Measurements from ENCODE around the gene FAM110D. TPM values are rescaled to one million over a fixed set of nuclear protein-coding genes. Genes with fewer than 3 reads are reported as not detected.
A peak's percentile ranks its signal among the peaks of the same experiment; 100 is the strongest.

FAM110D gene
- total and polyA plus RNA-seq, 2 of the 8 experiments (the other 6 are each of a cell fraction or from before 2014, with no cell fraction given), result 0.21 to 0.48 TPM

DNA sequence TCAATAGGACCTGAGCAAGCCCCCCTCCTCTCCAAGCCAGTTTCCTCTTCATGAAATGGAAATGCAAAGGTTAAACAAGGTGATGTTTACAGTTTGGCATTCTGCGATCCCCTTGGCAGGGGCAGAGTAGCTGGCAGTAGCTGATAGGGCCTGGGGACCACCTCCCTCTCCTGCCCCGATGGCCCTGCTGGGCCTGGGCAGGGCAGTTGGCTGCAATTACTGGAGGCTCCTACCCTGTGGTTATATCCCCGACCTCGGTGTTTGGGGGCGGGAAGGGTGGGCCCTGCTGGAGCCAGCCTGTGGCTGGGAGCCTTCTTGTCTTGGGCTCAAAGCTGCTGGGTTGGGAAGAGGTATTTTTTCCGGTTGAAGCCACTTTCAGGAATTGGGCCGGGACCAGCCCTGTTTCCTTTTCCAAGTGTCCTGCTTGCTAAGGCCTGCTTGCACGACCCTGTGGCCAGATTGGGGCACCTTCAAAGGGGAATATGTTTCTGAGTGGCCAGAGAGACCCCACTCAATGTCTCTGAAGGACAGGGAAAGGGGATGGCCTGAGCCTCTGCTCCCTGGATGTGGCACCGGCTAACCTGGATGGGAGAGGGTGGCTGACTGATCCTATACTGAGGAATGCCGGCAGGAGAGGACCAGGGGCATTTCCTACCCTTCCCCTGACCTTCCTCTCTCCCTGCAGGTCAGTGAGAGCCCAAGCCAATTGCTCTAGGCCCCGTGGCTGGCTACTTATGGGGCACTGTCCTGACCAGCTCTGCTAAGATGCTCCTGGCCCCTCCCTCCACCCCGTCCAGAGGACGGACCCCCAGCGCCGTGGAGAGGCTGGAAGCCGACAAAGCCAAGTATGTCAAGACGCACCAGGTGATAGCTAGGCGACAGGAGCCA lies 1.9 kb downstream of the FAM110D start:
- Histone ChIP-seq H3K23ac (ENCODE audit: insufficient read length) (no peak overlapping the region), H4K91ac (replicated peaks; ENCODE audit: insufficient read length, low read length) (peak overlapping the region; percentile 47), H3K27ac (ENCODE audit: low read depth, low read length) (no peak overlapping the region), H2AFZ (ENCODE audit: low read length) (peak overlapping the region; percentile 60; the same call in 1 of the 2 replicates), H3K14ac (ENCODE audit: insufficient read length) (no peak overlapping the region), H3K23me2 (ENCODE audit: low read depth, low read length) (peaks cover 11% of the 10 kb centered on the region; the same call in 1 of the 2 replicates), H4K20me1 (replicated peaks in 1 of 2; ENCODE audit: control insufficient read depth in 1 of 2, insufficient read depth in 2 of 2, low read length in 2 of 2) (peaks cover 8 to 11% of the 10 kb centered on the region in 2 experiments), H4K5ac (ENCODE audit: insufficient read length, low read depth, low read length) (no peak overlapping the region), H3K4me2 (ENCODE audit: insufficient read depth in 1 of 2, low read depth in 2 of 2, low read length in 2 of 2) (peak overlapping the region; percentile 44 to 95), H2AK5ac (ENCODE audit: low read depth, low read length) (no peak overlapping the region), H2BK12ac (ENCODE audit: low read depth, low read length) (peak overlapping the region; percentile 84; the same call in 1 of the 2 replicates), H2BK15ac (ENCODE audit: low read length) (peak overlapping the region; percentile 72; the same call in 1 of the 2 replicates), H2BK20ac (ENCODE audit: low read length) (no peak overlapping the region), H2BK120ac (replicated peaks; ENCODE audit: low read depth, low read length) (no peak overlapping the region), H3K4ac (replicated peaks; ENCODE audit: insufficient read length, low read depth, low read length) (no peak overlapping the region), H3K56ac (replicated peaks; ENCODE audit: insufficient read length, low read depth, low read length) (no peak overlapping the region), H3K9me3 (ENCODE audit: insufficient read depth in 2 of 2, low read depth in 1 of 2, low read length in 1 of 2) (no peaks in the 10 kb centered on the region), H3K79me1 (ENCODE audit: low read depth, low read length) (no peaks in the 10 kb centered on the region), H3K4me1 (replicated peaks in 1 of 4; ENCODE audit: control insufficient read depth in 3 of 4, insufficient read depth in 4 of 4, low read length in 3 of 4) (peaks cover 17 to 53% (median 28%) of the 10 kb centered on the region in 4 experiments), H3K9ac (replicated peaks in 1 of 4; ENCODE audit: extremely low read depth in 1 of 4, low read depth in 3 of 4, low read length in 3 of 4) (peak overlapping the region in 2 of 4 experiments; percentile 14 to 66; a peak in 3 of 7 replicates), H3K27me3 (replicated peaks in 1 of 4; ENCODE audit: control insufficient read depth in 3 of 4, extremely low read depth in 1 of 4, insufficient read depth in 3 of 4, low read length in 3 of 4) (peaks cover 43 to 86% (median 79%) of the 10 kb centered on the region in 4 experiments), H3K18ac (ENCODE audit: extremely low read depth, low read length) (no peak overlapping the region; the same call in 1 of the 2 replicates), H2BK5ac (ENCODE audit: low read depth, low read length) (no peak overlapping the region), H3K4me3 (ENCODE audit: extremely low read depth in 1 of 4, insufficient read depth in 2 of 4, low read depth in 3 of 4, low read length in 4 of 4) (peak overlapping the region; percentile 11 to 66 (median 48); a peak in 7 of 8 replicates), H3K36me3 (ENCODE audit: control insufficient read depth in 2 of 4, insufficient read depth in 4 of 4, low read length in 3 of 4) (no peaks in the 10 kb centered on the region), H3K79me2 (ENCODE audit: control insufficient read depth in 1 of 2, insufficient read depth in 2 of 2, low read length in 2 of 2) (no peaks in the 10 kb centered on the region), H4K8ac (ENCODE audit: extremely low read depth, insufficient read depth, low read length) (peak overlapping the region; percentile 74)
- ChIA-PET POLR2A (ENCODE audit: partially characterized antibody) (interaction anchor here (0.7 to 2.4 kb wide), 3 partner anchors 9 to 65 kb away, joined by 3 to 5 read pairs (median 3); partner anchors contain the start of gene ZNF593), CTCF (ENCODE audit: partially characterized antibody) (interaction anchor here (1.4 to 4.0 kb wide), 3 partner anchors 9 to 125 kb away, joined by 3 to 18 read pairs (median 4); partner anchors contain the start of genes C1orf232 and ZNF593)
- 40% methylated on average over 17 of the region's 18 CpGs; no CpG with 5 or more reads in 1 of the 2 experiments for WGBS, 2 experiments (ENCODE audit: extremely low coverage in 1 of 2, insufficient coverage in 1 of 2, insufficient read length in 1 of 2, insufficient replicate concordance in 2 of 2, low coverage in 1 of 2, low lambda C conversion rate in 2 of 2, missing lambda C conversion rate in 1 of 2)
- no peak for FAIRE-seq
- DNase-seq (ENCODE audit: low read depth in 1 of 2, low spot score in 2 of 2), result no peak
- no peak for TF ChIP-seq PHF8 (conservative IDR thresholded peaks at IDR 0.05; ENCODE audit: low read depth, low read length)
- TF ChIP-seq RFX5 (IDR thresholded peaks at IDR 0.05; ENCODE audit: borderline replicate concordance, low read depth, low read length), result no peak
- TF ChIP-seq SAP30 (IDR thresholded peaks at IDR 0.05; ENCODE audit: insufficient read depth, insufficient replicate concordance, low read length), result no peak
- TF ChIP-seq SIN3A (conservative IDR thresholded peaks at IDR 0.05 in 1 of 2, IDR thresholded peaks at IDR 0.05 in 1 of 2; ENCODE audit: low read depth in 1 of 2, low read length in 2 of 2), result no peak
- no peak for TF ChIP-seq EGR1 (IDR thresholded peaks at IDR 0.05; ENCODE audit: borderline replicate concordance, low read depth, low read length)
- no peak for TF ChIP-seq KDM4A (IDR thresholded peaks at IDR 0.05; ENCODE audit: low read depth, low read length, severe bottlenecking)
- no peak for TF ChIP-seq TEAD4 (IDR thresholded peaks at IDR 0.05; ENCODE audit: low read depth, low read length)
- TF ChIP-seq ASH2L (IDR thresholded peaks at IDR 0.05; ENCODE audit: low read length), result no peak
- TF ChIP-seq, protein P1, sequence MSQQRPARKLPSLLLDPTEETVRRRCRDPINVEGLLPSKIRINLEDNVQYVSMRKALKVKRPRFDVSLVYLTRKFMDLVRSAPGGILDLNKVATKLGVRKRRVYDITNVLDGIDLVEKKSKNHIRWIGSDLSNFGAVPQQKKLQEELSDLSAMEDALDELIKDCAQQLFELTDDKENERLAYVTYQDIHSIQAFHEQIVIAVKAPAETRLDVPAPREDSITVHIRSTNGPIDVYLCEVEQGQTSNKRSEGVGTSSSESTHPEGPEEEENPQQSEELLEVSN (IDR thresholded peaks at IDR 0.05), result no peak
